Measurements from ENCODE around the gene RAD51B. TPM values are rescaled to one million over a fixed set of nuclear protein-coding genes. Genes with fewer than 3 reads are reported as not detected.

The RAD51B gene
- total RNA-seq, 1 experiment from 2014 or later: 20.0 TPM

- no peak for TF ChIP-seq REST (IDR thresholded peaks at IDR 0.05; ENCODE audit: low read depth)
Measured at GRCh38 chr14:68461086-68461485, 641.5 kb downstream of the RAD51B start (continued).

- H4K20me1 ChIP-seq (ENCODE audit: insufficient read depth): no peaks in the 10 kb centered on the region
- intact Hi-C loops (cut with micrococcal nuclease): loop anchor here (5.0 to 10.0 kb wide), 3 partner anchors 210 to 518 kb away; no protein-coding TSS in a partner anchor
- DNase-seq (ENCODE audit: low read depth, low spot score): no peak
- ChIA-PET POLR2A (no interaction called here), CTCF (interaction anchor here (1.0 kb wide), 1 partner anchor 15 kb away, joined by 3 read pairs; no protein-coding TSS in a partner anchor), RAD21 (ENCODE audit: low non-redundant PET in 1 of 2, low total read pairs in 2 of 2, uncharacterized antibody in 2 of 2, unreplicated experiment in 2 of 2) (no interaction called here)
- H3K27me3 ChIP-seq (ENCODE audit: insufficient read depth, low read length): no peaks in the 10 kb centered on the region
- H3K9ac ChIP-seq (ENCODE audit: low read length): no peak overlapping the region
- peak overlapping the region; percentile 16 for H3K27ac ChIP-seq (ENCODE audit: low read depth, low read length)
- no peaks in the 10 kb centered on the region for H3K36me3 ChIP-seq (ENCODE audit: control insufficient read depth in 1 of 2, insufficient read depth in 2 of 2, low read length in 2 of 2)
- no peaks in the 10 kb centered on the region for H3K9me3 ChIP-seq (ENCODE audit: control insufficient read depth in 1 of 2, insufficient read depth in 1 of 2, low read depth in 1 of 2, low read length in 2 of 2)
- peak overlapping the region; percentile 20; the same call in 1 of the 2 replicates for H3K4me2 ChIP-seq (ENCODE audit: low read length)
- no TSS peak for BruUV-seq (replicated peaks)
- no peaks in the 10 kb centered on the region for H3K79me2 ChIP-seq (ENCODE audit: insufficient read depth, low read length)
- H3K4me3 ChIP-seq (replicated peaks in 1 of 2; ENCODE audit: low read depth in 1 of 2, low read length in 2 of 2): no peak overlapping the region
- H3K4me1 ChIP-seq (ENCODE audit: control insufficient read depth in 1 of 2, insufficient read depth in 2 of 2, low read length in 2 of 2): peaks cover 78 to 89% of the 10 kb centered on the region in 2 experiments
- TF ChIP-seq EZH2phosphoT487 (IDR thresholded peaks at IDR 0.05; ENCODE audit: borderline replicate concordance) (no peak), CTCF (IDR thresholded peaks at IDR 0.05 in 2 of 3, conservative IDR thresholded peaks at IDR 0.05 in 1 of 3; ENCODE audit: borderline replicate concordance in 1 of 3, insufficient read depth in 1 of 3, low read depth in 2 of 3, low read length in 2 of 3) (peak in 2 of 3 experiments; percentile 26 to 46; a peak in 3 of 6 replicates), ATF3 (IDR thresholded peaks at IDR 0.05) (no peak), YY1 (IDR thresholded peaks at IDR 0.05; ENCODE audit: extremely low read depth, insufficient replicate concordance, low read depth, low read length) (no peak)
- ATAC-seq: no peak
- H3K9me2 ChIP-seq (ENCODE audit: insufficient read depth): no peaks in the 10 kb centered on the region
- no peak overlapping the region for H2AFZ ChIP-seq (ENCODE audit: low read depth, low read length, poor library complexity, severe bottlenecking)
Measured at GRCh38 chr14:68462683-68463082, 643.1 kb downstream of the RAD51B start.

Measured in HCT116 (cell line).